Thoracic aorta (tissue), 2 donors: Measurements from ENCODE around the gene COX7C. TPM values are rescaled to one million over a fixed set of nuclear protein-coding genes. Genes with fewer than 3 reads are reported as not detected.

Experiments used
- ATAC-seq: fragments of 150-250 bp; one replicate; pipeline ENCODE4 v1.8.0; 2017; ENCODE audit warnings: low read depth; ENCODE audit not compliant: insufficient number of reproducible peaks, low FRiP score
- DNase-seq: peaks from one replicate; pipeline ENCODE4 v3.0.0-alpha.2; 2020; ENCODE audit warnings: low spot score
- H3K27ac ChIP-seq, 2 donors: fragments of 200-600 bp; sonication (generic); 1 replicate in 1 of 2; 2 replicates in 1 of 2; pipeline ENCODE4 v1.5.1; 2016; ENCODE audit warnings: mild to moderate bottlenecking in 2 of 2, moderate library complexity in 2 of 2
- H3K27me3 ChIP-seq: fragments of 200-600 bp; sonication (generic); replicated peaks from 2 replicates; pipeline ENCODE4 v1.6.0; 2016; ENCODE audit warnings: mild to moderate bottlenecking; ENCODE audit not compliant: insufficient read depth
- H3K36me3 ChIP-seq: fragments of 200-600 bp; sonication (generic); one replicate; pipeline ENCODE4 v1.5.1; 2016
- H3K4me1 ChIP-seq, 2 donors: fragments of 200-600 bp; sonication (generic); 1 replicate in 1 of 2; 2 replicates in 1 of 2; pipeline versions ENCODE4 v1.5.1 to v1.6.0; 2016; ENCODE audit warnings: low read depth in 2 of 2, mild to moderate bottlenecking in 1 of 2; ENCODE audit not compliant: control insufficient read depth in 1 of 2
- H3K4me3 ChIP-seq: fragments of 200-600 bp; sonication (generic); 2 replicates; pipeline ENCODE4 v1.5.1; 2016; ENCODE audit warnings: mild to moderate bottlenecking
- H3K9me3 ChIP-seq: fragments of 200-600 bp; sonication (generic); 2 replicates; pipeline ENCODE4 v1.5.1; 2016
- CTCF ChIP-seq: fragments of 200-600 bp; sonication (generic); IDR thresholded peaks from one replicate; pipeline ENCODE4 v1.5.1; 2019; ENCODE audit warnings: antibody characterized with exemption
- total RNA-seq, 2 donors: library from RNA; depleted of rRNA; stranded (reverse); fragments of >200 nt; gene quantifications; one replicate each; pipeline versions ENCODE4 v1.1.0 to v1.2.3, GENCODE V29; 2016

Gene COX7C
- total RNA-seq, 2 donors from 2014 or later: 226 to 240 TPM

GRCh38 chr5:86623785-86624483, 6.2 kb downstream of the COX7C start:
- Histone ChIP-seq H3K36me3 (peaks cover 8% of the 10 kb centered on the region), H3K4me3 (no peak overlapping the region), H3K27ac (no peak overlapping the region), H3K9me3 (no peaks in the 10 kb centered on the region), H3K27me3 (no peaks in the 10 kb centered on the region), H3K4me1 (peaks cover 0 to 6% of the 10 kb centered on the region in 2 donors)
- TF ChIP-seq CTCF: no peak
- ATAC-seq (no peak), DNase-seq (no peak)

GRCh38 chr5:86625148-86625547, 7.4 kb downstream of the COX7C start:
- no peak for TF ChIP-seq CTCF
- H3K9me3 ChIP-seq: no peaks in the 10 kb centered on the region

GRCh38 chr5:86626149-86626548, 8.4 kb downstream of the COX7C start:
- Histone ChIP-seq H3K4me1 (no peaks in the 10 kb centered on the region), H3K27me3 (no peaks in the 10 kb centered on the region), H3K9me3 (no peaks in the 10 kb centered on the region), H3K4me3 (no peak overlapping the region), H3K27ac (no peak overlapping the region), H3K36me3 (no peaks in the 10 kb centered on the region)
- TF ChIP-seq CTCF: no peak
- ATAC-seq (no peak), DNase-seq (no peak)

More at GRCh38 chr5:86625148-86625547, 7.4 kb downstream of the COX7C start:
- peaks cover under 1% of the 10 kb centered on the region for H3K36me3 ChIP-seq
- no peak overlapping the region for H3K4me3 ChIP-seq
- no peaks in the 10 kb centered on the region for H3K27me3 ChIP-seq
- H3K4me1 ChIP-seq: no peaks in the 10 kb centered on the region
- ATAC-seq (no peak), DNase-seq (no peak)
- no peak overlapping the region for H3K27ac ChIP-seq

- Histone ChIP-seq H3K27ac (no peak overlapping the region), H3K4me3 (no peak overlapping the region), H3K27me3 (no peaks in the 10 kb centered on the region), H3K9me3 (no peaks in the 10 kb centered on the region), H3K4me1 (no peaks in the 10 kb centered on the region), H3K36me3 (no peaks in the 10 kb centered on the region)
- no peak for ATAC-seq
- DNase-seq: no peak
- no peak for TF ChIP-seq CTCF
Measured at GRCh38 chr5:86631165-86631564, 13.4 kb downstream of the COX7C start.

- ATAC-seq (no peak), DNase-seq (no peak)
- no peaks in the 10 kb centered on the region for H3K9me3 ChIP-seq
- no peaks in the 10 kb centered on the region for H3K27me3 ChIP-seq
- no peak overlapping the region for H3K27ac ChIP-seq
- H3K36me3 ChIP-seq: no peaks in the 10 kb centered on the region
- no peak for TF ChIP-seq CTCF
- H3K4me1 ChIP-seq: no peaks in the 10 kb centered on the region
- H3K4me3 ChIP-seq: no peak overlapping the region
Measured at GRCh38 chr5:86640998-86641397, 23.3 kb downstream of the COX7C start.
